ENCODE measurements around the gene PRXL2A. TPM values are rescaled to one million over a fixed set of nuclear protein-coding genes. Genes with fewer than 3 reads are reported as not detected.

The PRXL2A gene
- total and polyA plus RNA-seq, 3 donors from 2014 or later = 102 to 106 (median 104) TPM

DNA sequence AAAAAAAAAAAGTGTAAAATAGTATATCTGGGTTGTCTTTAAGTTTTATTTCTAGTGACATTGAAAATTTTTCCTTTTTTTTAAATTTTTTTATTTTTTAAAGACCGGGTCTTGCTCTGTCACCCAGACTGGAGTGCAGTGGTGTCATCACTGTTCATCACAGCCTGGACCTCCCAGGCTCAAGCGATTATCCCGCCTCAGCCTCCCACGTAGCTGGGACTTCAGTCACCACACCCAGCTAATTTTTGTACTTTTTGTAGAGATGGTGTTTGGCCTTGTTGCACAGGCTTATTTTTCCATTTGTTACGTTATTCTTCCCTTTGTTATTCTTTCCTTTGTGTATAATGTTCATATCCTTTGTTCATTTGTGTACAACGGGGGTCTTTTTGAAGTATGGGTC lies 75.9 kb downstream of the PRXL2A start:
- no peak overlapping the region for H3K4me3 ChIP-seq
- no peak for TF ChIP-seq POLR2A (IDR thresholded peaks at IDR 0.05)
- no peaks in the 10 kb centered on the region for H3K27me3 ChIP-seq
- H3K27ac ChIP-seq = no peak overlapping the region
- H3K9me3 ChIP-seq = no peaks in the 10 kb centered on the region
- H3K36me3 ChIP-seq (ENCODE audit: low read depth, missing control alignments) = no peaks in the 10 kb centered on the region
- 48 to 53% methylated on average over 6 of the region's 6 CpGs for WGBS, 2 donors
- no peak for DNase-seq
- H3K4me1 ChIP-seq = peaks cover 49% of the 10 kb centered on the region
- intact Hi-C loops (cut with DNase I; ENCODE audit: low total_unique reads) = no loop called here

DNA sequence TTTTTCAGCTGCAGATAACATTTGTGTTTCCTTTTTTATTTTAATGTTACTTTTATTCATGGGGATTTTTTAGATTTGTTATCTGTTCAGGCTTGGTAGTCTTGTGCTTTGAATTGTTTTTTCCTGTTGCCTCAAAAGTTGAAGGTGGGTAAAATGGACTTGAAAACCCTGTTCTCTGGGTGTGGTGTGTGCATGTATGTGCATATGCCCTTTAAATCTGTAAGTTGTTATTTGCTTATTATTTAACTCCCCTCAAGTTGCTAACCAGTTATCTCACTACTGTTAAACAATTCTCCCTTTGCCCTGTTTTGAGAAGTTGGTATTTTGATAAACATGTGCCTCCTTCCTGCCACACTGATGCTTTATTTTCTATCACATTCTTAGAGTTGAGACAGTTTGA lies 76.3 kb downstream of the PRXL2A start:
- no peaks in the 10 kb centered on the region for H3K9me3 ChIP-seq
- TF ChIP-seq POLR2A (IDR thresholded peaks at IDR 0.05) = no peak
- TF ChIP-seq, protein P1, sequence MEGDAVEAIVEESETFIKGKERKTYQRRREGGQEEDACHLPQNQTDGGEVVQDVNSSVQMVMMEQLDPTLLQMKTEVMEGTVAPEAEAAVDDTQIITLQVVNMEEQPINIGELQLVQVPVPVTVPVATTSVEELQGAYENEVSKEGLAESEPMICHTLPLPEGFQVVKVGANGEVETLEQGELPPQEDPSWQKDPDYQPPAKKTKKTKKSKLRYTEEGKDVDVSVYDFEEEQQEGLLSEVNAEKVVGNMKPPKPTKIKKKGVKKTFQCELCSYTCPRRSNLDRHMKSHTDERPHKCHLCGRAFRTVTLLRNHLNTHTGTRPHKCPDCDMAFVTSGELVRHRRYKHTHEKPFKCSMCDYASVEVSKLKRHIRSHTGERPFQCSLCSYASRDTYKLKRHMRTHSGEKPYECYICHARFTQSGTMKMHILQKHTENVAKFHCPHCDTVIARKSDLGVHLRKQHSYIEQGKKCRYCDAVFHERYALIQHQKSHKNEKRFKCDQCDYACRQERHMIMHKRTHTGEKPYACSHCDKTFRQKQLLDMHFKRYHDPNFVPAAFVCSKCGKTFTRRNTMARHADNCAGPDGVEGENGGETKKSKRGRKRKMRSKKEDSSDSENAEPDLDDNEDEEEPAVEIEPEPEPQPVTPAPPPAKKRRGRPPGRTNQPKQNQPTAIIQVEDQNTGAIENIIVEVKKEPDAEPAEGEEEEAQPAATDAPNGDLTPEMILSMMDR (IDR thresholded peaks at IDR 0.05) = no peak
- no peaks in the 10 kb centered on the region for H3K36me3 ChIP-seq (ENCODE audit: low read depth, missing control alignments)
- H3K27ac ChIP-seq = no peak overlapping the region
- intact Hi-C loops (cut with DNase I; ENCODE audit: low total_unique reads) = no loop called here
- H3K4me3 ChIP-seq = no peak overlapping the region
- no peaks in the 10 kb centered on the region for H3K27me3 ChIP-seq
- peaks cover 49% of the 10 kb centered on the region for H3K4me1 ChIP-seq
- DNase-seq = no peak

DNA sequence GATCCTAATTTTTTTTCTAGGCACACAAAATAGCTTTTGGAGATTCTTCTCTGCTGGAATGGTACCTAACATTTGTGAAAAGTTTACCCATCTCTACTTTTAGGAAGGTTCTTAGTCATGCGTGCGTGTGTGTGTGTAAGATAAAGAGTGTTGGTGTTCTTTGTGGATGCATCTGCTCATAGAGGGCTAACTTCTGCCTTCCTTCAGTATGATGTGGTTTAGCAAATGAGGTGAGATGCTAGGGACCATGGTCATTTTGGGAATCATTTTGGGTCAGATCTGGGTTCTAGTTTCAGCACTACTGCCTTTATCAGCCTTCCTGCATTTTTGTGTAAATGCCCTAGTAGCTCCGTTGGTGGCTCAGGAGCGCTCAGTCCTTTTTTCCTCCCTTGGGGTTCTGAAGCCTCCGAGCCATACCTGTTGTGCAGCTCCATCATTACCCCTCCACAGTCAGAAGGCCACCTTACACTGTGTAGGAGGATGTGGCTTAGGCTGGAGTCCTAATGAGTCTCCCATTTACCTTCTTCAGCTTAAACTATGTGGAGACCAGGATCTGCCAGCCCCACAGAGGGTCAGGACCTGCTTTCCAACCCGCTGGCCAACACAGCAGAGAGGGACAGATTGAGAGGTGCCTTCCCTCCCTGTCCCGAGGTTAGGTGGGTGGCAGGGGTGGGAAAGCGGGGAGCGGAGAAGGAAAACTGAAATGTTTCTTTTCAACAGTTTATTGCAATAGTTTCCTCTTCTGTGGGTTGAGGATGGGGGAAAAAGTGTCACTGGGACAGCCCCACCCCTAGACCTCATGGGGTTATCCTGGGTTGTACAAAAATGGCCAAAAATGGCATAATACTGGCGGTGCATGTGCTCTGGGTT lies 77.0 kb downstream of the PRXL2A start:
- Histone ChIP-seq H3K36me3 (ENCODE audit: low read depth, missing control alignments) (no peaks in the 10 kb centered on the region), H3K27me3 (no peaks in the 10 kb centered on the region), H3K27ac (peak overlapping the region in 1 of 2 donors; percentile 12), H3K4me3 (no peak overlapping the region), H3K9me3 (no peaks in the 10 kb centered on the region), H3K4me1 (peaks cover 49% of the 10 kb centered on the region)
- intact Hi-C loops (cut with DNase I; ENCODE audit: low total_unique reads) = no loop called here
- TF ChIP-seq, protein P1 (IDR thresholded peaks at IDR 0.05) = no peak
- TF ChIP-seq POLR2A (IDR thresholded peaks at IDR 0.05) = no peak
- no peak for DNase-seq
- WGBS, 2 donors = 80 to 88% methylated on average over 10 of the region's 10 CpGs

DNA sequence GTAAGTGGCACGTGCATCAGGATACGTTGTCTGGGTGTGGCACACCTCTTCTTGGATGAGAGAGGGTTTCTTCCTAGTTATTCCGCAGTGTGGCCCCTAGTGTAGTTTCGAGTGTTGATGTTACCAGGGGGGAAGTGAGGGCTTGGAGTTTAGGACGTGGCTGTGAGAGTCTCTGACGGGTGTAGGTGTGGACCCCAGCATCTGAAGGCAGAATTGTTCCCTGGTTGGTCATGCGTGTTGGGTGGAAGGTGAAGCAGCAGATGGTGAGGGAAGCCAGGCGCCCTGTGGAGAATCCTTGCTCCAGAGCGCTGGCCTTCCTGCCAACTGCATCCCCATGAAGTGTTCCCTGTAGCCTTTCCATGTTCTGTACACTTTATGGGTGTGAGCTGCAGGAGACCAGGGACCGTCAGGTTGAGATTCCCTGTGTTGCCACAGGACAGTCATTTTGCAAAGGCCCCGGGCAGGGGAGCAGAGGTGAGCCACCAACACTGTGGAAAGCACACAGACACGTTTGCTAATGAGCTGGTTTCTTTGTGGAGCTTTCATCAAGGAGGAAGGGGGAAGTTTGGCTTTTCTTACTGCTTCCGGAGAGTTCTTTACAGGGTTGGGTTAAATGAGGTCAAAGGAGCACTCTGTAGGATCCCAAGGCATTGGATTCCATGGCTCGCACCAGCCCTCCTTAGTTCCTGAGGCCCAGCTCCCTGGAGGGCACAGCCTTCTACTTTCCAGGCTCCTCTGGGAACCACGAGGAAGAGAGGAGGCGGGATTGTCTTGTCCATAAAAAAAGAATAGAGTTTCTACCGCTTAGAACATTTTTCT lies 77.8 kb downstream of the PRXL2A start:
- no peak for TF ChIP-seq POLR2A (IDR thresholded peaks at IDR 0.05)
- TF ChIP-seq, protein P1 (IDR thresholded peaks at IDR 0.05) = no peak
- intact Hi-C loops (cut with DNase I; ENCODE audit: low total_unique reads) = no loop called here
- Histone ChIP-seq H3K4me1 (peaks cover 49% of the 10 kb centered on the region), H3K27me3 (no peaks in the 10 kb centered on the region), H3K27ac (peak overlapping the region in 1 of 2 donors; percentile 12), H3K4me3 (no peak overlapping the region), H3K36me3 (ENCODE audit: low read depth, missing control alignments) (no peaks in the 10 kb centered on the region), H3K9me3 (no peaks in the 10 kb centered on the region)
- WGBS, 2 donors = 65 to 69% methylated on average over 17 of the region's 17 CpGs
- DNase-seq = no peak

Other genes with a start within 250 kb of the PRXL2A start
- 10 to 100 TPM; 46.5 to 64.0 TPM for gene ANXA11, start 203.0 kb upstream of the PRXL2A start, total RNA-seq
- 116 TPM for gene ANXA11, start 203.0 kb upstream of the PRXL2A start, polyA plus RNA-seq (ENCODE audit: insufficient read depth, low read depth, low replicate concordance)
- gene MAT1A, start 118.9 kb upstream of the PRXL2A start, total RNA-seq = 1 to 10 TPM; 5.6 to 8.3 TPM
- 8.3 TPM for gene MAT1A, start 118.9 kb upstream of the PRXL2A start, polyA plus RNA-seq (ENCODE audit: insufficient read depth, low read depth, low replicate concordance)
- 10 to 100 TPM; 47.5 to 72.5 TPM for gene DYDC1, start 51.8 kb upstream of the PRXL2A start, total RNA-seq
- 207 TPM for gene DYDC1, start 51.8 kb upstream of the PRXL2A start, polyA plus RNA-seq (ENCODE audit: insufficient read depth, low read depth, low replicate concordance)
- 1 to 10 TPM; 1.8 to 4.5 TPM for gene DYDC2, start 51.8 kb upstream of the PRXL2A start, total RNA-seq
- 22.8 TPM for gene DYDC2, start 51.8 kb upstream of the PRXL2A start, polyA plus RNA-seq (ENCODE audit: insufficient read depth, low read depth, low replicate concordance)
- gene TSPAN14, start 45.8 kb downstream of the PRXL2A start, total RNA-seq = 10 to 100 TPM; 61.4 to 64.6 TPM
- gene TSPAN14, start 45.8 kb downstream of the PRXL2A start, polyA plus RNA-seq (ENCODE audit: insufficient read depth, low read depth, low replicate concordance) = 59.1 TPM
- gene SH2D4B, start 129.4 kb downstream of the PRXL2A start, total RNA-seq = 1 to 10 TPM in 1 of 2 donors, under 1 TPM in 1; 0.55 to 1.1 TPM
- 0.22 TPM for gene SH2D4B, start 129.4 kb downstream of the PRXL2A start, polyA plus RNA-seq (ENCODE audit: insufficient read depth, low read depth, low replicate concordance)